ENCODE measurements around the gene RNF14. TPM values are rescaled to one million over a fixed set of nuclear protein-coding genes. Genes with fewer than 3 reads are reported as not detected.

RNF14 gene
- total RNA-seq, 1 donor from 2014 or later = 51.6 TPM

GRCh38 chr5:141961466-141961865, 7.4 kb upstream of the RNF14 start:
- ATAC-seq (no peak), DNase-seq (no peak)
- Histone ChIP-seq H3K9me3 (no peaks in the 10 kb centered on the region), H3K27ac (no peak overlapping the region), H3K4me1 (peaks cover 20% of the 10 kb centered on the region), H3K36me3 (no peaks in the 10 kb centered on the region), H3K4me3 (no peak overlapping the region), H3K27me3 (no peaks in the 10 kb centered on the region)
- intact Hi-C loops (cut with DNase I) = loop anchor here (5.0 kb wide), 2 partner anchors 84 to 269 kb away; partner anchors contain the start of gene PCDH1
- no peak for TF ChIP-seq CTCF (IDR thresholded peaks at IDR 0.05)

- Histone ChIP-seq H3K36me3 (no peaks in the 10 kb centered on the region), H3K4me3 (no peak overlapping the region), H3K27ac (no peak overlapping the region), H3K4me1 (no peaks in the 10 kb centered on the region), H3K27me3 (no peaks in the 10 kb centered on the region), H3K9me3 (no peaks in the 10 kb centered on the region)
- no peak for TF ChIP-seq CTCF (IDR thresholded peaks at IDR 0.05)
- intact Hi-C loops (cut with DNase I) = loop anchor here (5.0 kb wide), 2 partner anchors 86 to 271 kb away; partner anchors contain the start of gene PCDH1
- ATAC-seq (no peak), DNase-seq (no peak)
Measured at GRCh38 chr5:141963701-141964100, 5.2 kb upstream of the RNF14 start.

GRCh38 chr5:141965071-141965470, 3.8 kb upstream of the RNF14 start:
- Histone ChIP-seq H3K4me1 (peaks cover 5% of the 10 kb centered on the region), H3K27me3 (no peaks in the 10 kb centered on the region), H3K27ac (no peak overlapping the region), H3K9me3 (no peaks in the 10 kb centered on the region), H3K4me3 (no peak overlapping the region), H3K36me3 (no peaks in the 10 kb centered on the region)
- no peak for DNase-seq
- no peak for ATAC-seq
- intact Hi-C loops (cut with DNase I) = no loop called here
- no peak for TF ChIP-seq CTCF (IDR thresholded peaks at IDR 0.05)

- no peak for DNase-seq
- Histone ChIP-seq H3K27ac (no peak overlapping the region), H3K36me3 (no peaks in the 10 kb centered on the region), H3K4me1 (peaks cover 14% of the 10 kb centered on the region), H3K9me3 (no peaks in the 10 kb centered on the region), H3K4me3 (no peak overlapping the region), H3K27me3 (no peaks in the 10 kb centered on the region)
- intact Hi-C loops (cut with DNase I) = no loop called here
- no peak for ATAC-seq
- TF ChIP-seq CTCF (IDR thresholded peaks at IDR 0.05) = no peak
Measured at GRCh38 chr5:141966275-141966962, 2.5 kb upstream of the RNF14 start.

GRCh38 chr5:141966963-141967333, 2.0 kb upstream of the RNF14 start:
- no peak for TF ChIP-seq CTCF (IDR thresholded peaks at IDR 0.05)
- H3K9me3 ChIP-seq = no peaks in the 10 kb centered on the region
- H3K4me1 ChIP-seq = peaks cover 14% of the 10 kb centered on the region
- no peak overlapping the region for H3K27ac ChIP-seq
- intact Hi-C loops (cut with DNase I) = no loop called here
- H3K27me3 ChIP-seq = no peaks in the 10 kb centered on the region
- DNase-seq (no peak), ATAC-seq (no peak)
- no peak overlapping the region for H3K4me3 ChIP-seq
- peaks cover under 1% of the 10 kb centered on the region for H3K36me3 ChIP-seq

Measured in upper lobe of right lung (tissue), 1 donor.